HL-60 (cell line): ENCODE measurements around the gene ZNF184.

Source experiments
- CTCF ChIP-seq: IDR thresholded peaks from one replicate; pipeline ENCODE4 v1.5.1; 2011; ENCODE audit warnings: low read length, control low read depth, inconsistent platforms; ENCODE audit not compliant: insufficient read depth
- GABPA ChIP-seq: IDR thresholded peaks from 2 replicates; pipeline ENCODE4 v1.6.1; 2012; ENCODE audit warnings: low read depth
- POLR2AphosphoS5 ChIP-seq: IDR thresholded peaks from 2 replicates; pipeline ENCODE4 v1.6.1; 2012; ENCODE audit warnings: low read depth
- REST ChIP-seq: IDR thresholded peaks from 2 replicates; pipeline ENCODE4 v1.6.1; 2012; ENCODE audit warnings: low read depth; ENCODE audit not compliant: insufficient replicate concordance

GRCh38 chr6:27472182-27472616 lies 706 bp downstream of the ZNF184 start:
- no peak for TF ChIP-seq REST
- no peak for TF ChIP-seq POLR2AphosphoS5
- no peak for TF ChIP-seq CTCF
- TF ChIP-seq GABPA = no peak
